Smooth muscle cell (in vitro differentiated cells): Measurements from ENCODE around the gene SUMF2. TPM values are rescaled to one million over a fixed set of nuclear protein-coding genes. Genes with fewer than 3 reads are reported as not detected.

Experiments used
- DNase-seq: peaks from one replicate; lab custom pipeline; 2025; ENCODE audit not compliant: unreplicated experiment; lab: John Stamatoyannopoulos, UW
- H2AFZ ChIP-seq: fragments of 200-600 bp; sonication (generic); 2 replicates; pipeline ENCODE4 v1.6.0; 2016; ENCODE audit warnings: antibody characterized with exemption, low read depth, mild to moderate bottlenecking
- H3F3A ChIP-seq: fragments of 200-600 bp; sonication (generic); 2 replicates; pipeline ENCODE4 v1.6.0; 2017; ENCODE audit warnings: antibody characterized with exemption, low read depth
- H3K27ac ChIP-seq: fragments of 200-600 bp; sonication (generic); 2 replicates; pipeline ENCODE4 v1.5.1; 2016; ENCODE audit warnings: low read depth, mild to moderate bottlenecking
- H3K27me3 ChIP-seq: fragments of 200-600 bp; sonication (generic); 2 replicates; pipeline ENCODE4 v1.6.1; 2016; ENCODE audit warnings: low read depth, mild to moderate bottlenecking
- H3K36me3 ChIP-seq: fragments of 200-600 bp; sonication (generic); 2 replicates; pipeline ENCODE4 v1.5.1; 2016; ENCODE audit warnings: low read depth
- H3K4me1 ChIP-seq: fragments of 200-600 bp; sonication (generic); 2 replicates; pipeline ENCODE4 v1.5.1; 2016; ENCODE audit warnings: low read depth
- H3K4me2 ChIP-seq: fragments of 200-600 bp; sonication (generic); 2 replicates; pipeline ENCODE4 v1.6.0; 2016; ENCODE audit warnings: mild to moderate bottlenecking
- H3K4me3 ChIP-seq: fragments of 200-600 bp; sonication (generic); 2 replicates; pipeline ENCODE4 v1.5.1; 2016; ENCODE audit warnings: mild to moderate bottlenecking
- H3K79me2 ChIP-seq: fragments of 200-600 bp; sonication (generic); 2 replicates; pipeline ENCODE4 v1.6.0; 2016; ENCODE audit warnings: low read depth, mild to moderate bottlenecking
- H3K9ac ChIP-seq: fragments of 200-600 bp; sonication (generic); 2 replicates; pipeline ENCODE4 v1.6.0; 2016; ENCODE audit warnings: low read depth
- H3K9me3 ChIP-seq: fragments of 200-600 bp; sonication (generic); replicated peaks from 2 replicates; pipeline ENCODE4 v1.5.1; 2016; ENCODE audit warnings: low read depth
- H4K20me1 ChIP-seq: fragments of 200-600 bp; sonication (generic); 2 replicates; pipeline ENCODE4 v1.6.0; 2016; ENCODE audit warnings: low read depth
- CTCF ChIP-seq: fragments of 200-600 bp; sonication (generic); IDR thresholded peaks from 2 replicates; pipeline ENCODE4 v1.5.1; 2017; ENCODE audit warnings: borderline replicate concordance, mild to moderate bottlenecking, antibody characterized with exemption; ENCODE audit not compliant: insufficient read depth, poor library complexity, severe bottlenecking
- WGBS: methylation state at CpG from one replicate; pipeline ENCODE4 v1.1.7; 2016; ENCODE audit warnings: low lambda C conversion rate; 5-methylcytosine and 5-hydroxymethylcytosine counted together
- polyA plus RNA-seq: library from polyadenylated mRNA; unstranded; fragments of >200 nt; fragmentation: Nextera tagmentation; extraction: Ambion mirVana; gene quantifications from 2 replicates; pipeline ENCODE4 v1.2.1, GENCODE V29; 2016
- total RNA-seq: library from RNA; depleted of rRNA; stranded (reverse); fragments of >200 nt; gene quantifications from 2 replicates; pipeline ENCODE4 v1.2.3, GENCODE V29; 2014

SUMF2 gene
- total and polyA plus RNA-seq, 2 experiments from 2014 or later, result 62.2 to 123 TPM

DNA sequence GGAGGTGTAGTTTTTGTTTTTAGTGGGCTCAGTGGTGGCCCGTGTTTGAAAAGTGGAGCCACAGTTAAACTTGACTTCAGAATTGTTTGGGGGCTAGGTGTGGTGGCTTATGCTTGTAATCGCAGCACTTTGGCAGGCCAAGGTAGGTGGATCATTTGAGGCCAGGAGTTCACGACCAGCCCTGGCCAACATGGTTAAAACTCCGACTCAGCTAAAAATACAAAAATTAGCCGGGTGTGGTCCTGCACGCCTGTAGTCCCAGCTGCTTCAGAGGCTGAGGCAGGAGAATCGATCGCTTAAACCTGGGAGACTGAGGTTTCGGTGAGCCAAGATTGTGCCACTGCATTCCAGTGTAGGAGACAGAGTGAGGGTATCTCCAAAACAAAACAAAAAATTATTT lies 10.7 kb upstream of the SUMF2 start:
- H3F3A ChIP-seq, result peaks cover 4% of the 10 kb centered on the region
- H2AFZ ChIP-seq, result no peak overlapping the region
- peaks cover 46% of the 10 kb centered on the region for H3K79me2 ChIP-seq
- peaks cover 6% of the 10 kb centered on the region for H3K36me3 ChIP-seq
- no peak overlapping the region for H3K27ac ChIP-seq
- H4K20me1 ChIP-seq, result no peaks in the 10 kb centered on the region
- no peak overlapping the region for H3K4me2 ChIP-seq
- no peaks in the 10 kb centered on the region for H3K9me3 ChIP-seq
- WGBS, result 84% methylated on average over 9 of the region's 9 CpGs
- H3K4me1 ChIP-seq, result peaks cover 14% of the 10 kb centered on the region
- no peak for DNase-seq
- no peak overlapping the region for H3K9ac ChIP-seq
- no peaks in the 10 kb centered on the region for H3K27me3 ChIP-seq
- TF ChIP-seq CTCF, result no peak
- H3K4me3 ChIP-seq, result peak overlapping the region; percentile 95

GRCh38 chr7:56053993-56054392 lies 10.1 kb upstream of the SUMF2 start:
- H3K27ac ChIP-seq, result no peak overlapping the region
- no peak overlapping the region for H3K9ac ChIP-seq
- H4K20me1 ChIP-seq, result no peaks in the 10 kb centered on the region
- no peak overlapping the region for H2AFZ ChIP-seq
- H3F3A ChIP-seq, result peaks cover 4% of the 10 kb centered on the region
- peaks cover 12% of the 10 kb centered on the region for H3K4me1 ChIP-seq
- H3K4me3 ChIP-seq, result no peak overlapping the region
- H3K79me2 ChIP-seq, result peaks cover 46% of the 10 kb centered on the region
- H3K27me3 ChIP-seq, result no peaks in the 10 kb centered on the region
- H3K4me2 ChIP-seq, result no peak overlapping the region
- DNase-seq, result no peak
- no peak for TF ChIP-seq CTCF
- WGBS, result 95% methylated on average over 2 of the region's 2 CpGs
- H3K9me3 ChIP-seq, result no peaks in the 10 kb centered on the region
- peaks cover 6% of the 10 kb centered on the region for H3K36me3 ChIP-seq

GRCh38 chr7:56062382-56062781 lies 1.7 kb upstream of the SUMF2 start:
- Histone ChIP-seq H3K36me3 (peaks cover 6% of the 10 kb centered on the region), H3K27ac (peak overlapping the region; percentile 67), H3K4me2 (peak overlapping the region; percentile 85)

More at GRCh38 chr7:56062382-56062781, 1.7 kb upstream of the SUMF2 start:
- H3K4me3 ChIP-seq, result no peak overlapping the region
- WGBS, result 32% methylated on average over 2 of the region's 2 CpGs
- H3K27me3 ChIP-seq, result no peaks in the 10 kb centered on the region
- H3K79me2 ChIP-seq, result peaks cover 17% of the 10 kb centered on the region
- no peaks in the 10 kb centered on the region for H4K20me1 ChIP-seq
- peaks cover 21% of the 10 kb centered on the region for H3K4me1 ChIP-seq
- TF ChIP-seq CTCF, result no peak
- H3K9me3 ChIP-seq, result no peaks in the 10 kb centered on the region
- H2AFZ ChIP-seq, result no peak overlapping the region
- H3F3A ChIP-seq, result peaks cover 30% of the 10 kb centered on the region
- DNase-seq, result no peak
- H3K9ac ChIP-seq, result no peak overlapping the region
